HL-60 (cell line): Measurements from ENCODE around the gene MYPN.

Experiments
- CTCF ChIP-seq: IDR thresholded peaks from one replicate; pipeline ENCODE4 v1.5.1; 2011; ENCODE audit warnings: low read length, control low read depth, inconsistent platforms; ENCODE audit not compliant: insufficient read depth
- GABPA ChIP-seq: IDR thresholded peaks from 2 replicates; pipeline ENCODE4 v1.6.1; 2012; ENCODE audit warnings: low read depth
- POLR2AphosphoS5 ChIP-seq: IDR thresholded peaks from 2 replicates; pipeline ENCODE4 v1.6.1; 2012; ENCODE audit warnings: low read depth
- REST ChIP-seq: IDR thresholded peaks from 2 replicates; pipeline ENCODE4 v1.6.1; 2012; ENCODE audit warnings: low read depth; ENCODE audit not compliant: insufficient replicate concordance

- TF ChIP-seq CTCF (no peak), POLR2AphosphoS5 (no peak), REST (no peak), GABPA (no peak)
Measured at GRCh38 chr10:68249297-68249696, 140.0 kb downstream of the MYPN start.
